Measurements from ENCODE around the gene KCTD10. TPM values are rescaled to one million over a fixed set of nuclear protein-coding genes. Genes with fewer than 3 reads are reported as not detected.

Gene KCTD10
- total and polyA plus RNA-seq, 9 of the 15 experiments (the other 6 are each of a cell fraction or from before 2014, with no cell fraction given) = 1.9 to 37.5 (median 15.7) TPM

DNA sequence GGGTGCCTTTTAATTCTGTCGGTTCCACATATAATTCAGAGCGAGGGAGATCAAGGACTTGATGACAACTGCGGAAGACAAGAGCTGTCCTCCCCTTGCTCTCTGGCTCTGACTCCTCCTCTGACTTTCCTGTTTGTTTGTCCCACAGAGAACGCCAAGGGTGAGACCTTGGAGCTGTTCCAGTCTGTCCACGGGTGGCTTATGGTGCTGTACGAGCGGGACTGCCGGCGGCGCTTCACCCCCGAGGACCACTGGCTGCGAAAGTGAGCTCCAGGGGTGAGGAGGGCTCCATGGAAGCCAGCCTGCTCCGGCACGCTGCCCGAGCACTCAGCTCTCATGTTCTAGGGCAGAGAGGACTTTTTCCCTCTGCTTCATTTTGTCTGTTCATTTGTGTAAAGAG lies 33.1 kb upstream of the KCTD10 start:
- Histone ChIP-seq H3K4me2 (ENCODE audit: insufficient read depth, low read length) (no peak overlapping the region), H3K4me3 (no peak overlapping the region), H3K9ac (ENCODE audit: insufficient read depth in 1 of 2, low read depth in 2 of 2, low read length in 2 of 2) (no peak overlapping the region), H3K27me3 (ENCODE audit: control insufficient read depth in 2 of 2, insufficient read depth in 2 of 2, low read length in 2 of 2) (no peaks in the 10 kb centered on the region), H2AFZ (ENCODE audit: low read depth, low read length) (no peak overlapping the region), H3K36me3 (ENCODE audit: control insufficient read depth, insufficient read depth, low read length) (peaks cover 58% of the 10 kb centered on the region), H4K20me1 (replicated peaks; ENCODE audit: control insufficient read depth, insufficient read depth, low read length) (no peaks in the 10 kb centered on the region), H3K4me1 (replicated peaks in 1 of 2; ENCODE audit: control insufficient read depth in 2 of 2, insufficient read depth in 2 of 2, low read length in 2 of 2) (no peaks in the 10 kb centered on the region), H3K27ac (ENCODE audit: extremely low read depth, low read depth, low read length) (no peak overlapping the region), H3K9me1 (ENCODE audit: control insufficient read depth, insufficient read depth, low read length) (no peaks in the 10 kb centered on the region), H3K79me2 (ENCODE audit: control insufficient read depth, insufficient read depth, low read length) (no peaks in the 10 kb centered on the region), H3K9me3 (replicated peaks; ENCODE audit: control insufficient read depth, insufficient read depth, low read depth, low read length) (no peaks in the 10 kb centered on the region)
- ATAC-seq (no peak), FAIRE-seq (no peak), DNase-seq (ENCODE audit: extremely low read depth in 1 of 4, low spot score in 3 of 4) (no peak)
- POLR2A ChIA-PET = interaction anchor here (0.6 to 1.4 kb wide), 2 partner anchors 11 to 272 kb away, joined by 4 to 5 read pairs; no protein-coding TSS in a partner anchor
- intact Hi-C loops (cut with micrococcal nuclease) (loop anchor here (10.0 kb wide), 2 partner anchors 85 kb away; no protein-coding TSS in a partner anchor), in situ Hi-C loops (cut with MboI) (no loop called here)
- BruUV-seq (replicated peaks) = no TSS peak
- CTCF ChIA-PET (ENCODE audit: low intra/inter-chr PET ratio) = no interaction called here
- 81% methylated on average over 13 of the region's 15 CpGs for WGBS (ENCODE audit: insufficient coverage, low coverage, missing lambda C conversion rate)
- TF ChIP-seq, protein P1, sequence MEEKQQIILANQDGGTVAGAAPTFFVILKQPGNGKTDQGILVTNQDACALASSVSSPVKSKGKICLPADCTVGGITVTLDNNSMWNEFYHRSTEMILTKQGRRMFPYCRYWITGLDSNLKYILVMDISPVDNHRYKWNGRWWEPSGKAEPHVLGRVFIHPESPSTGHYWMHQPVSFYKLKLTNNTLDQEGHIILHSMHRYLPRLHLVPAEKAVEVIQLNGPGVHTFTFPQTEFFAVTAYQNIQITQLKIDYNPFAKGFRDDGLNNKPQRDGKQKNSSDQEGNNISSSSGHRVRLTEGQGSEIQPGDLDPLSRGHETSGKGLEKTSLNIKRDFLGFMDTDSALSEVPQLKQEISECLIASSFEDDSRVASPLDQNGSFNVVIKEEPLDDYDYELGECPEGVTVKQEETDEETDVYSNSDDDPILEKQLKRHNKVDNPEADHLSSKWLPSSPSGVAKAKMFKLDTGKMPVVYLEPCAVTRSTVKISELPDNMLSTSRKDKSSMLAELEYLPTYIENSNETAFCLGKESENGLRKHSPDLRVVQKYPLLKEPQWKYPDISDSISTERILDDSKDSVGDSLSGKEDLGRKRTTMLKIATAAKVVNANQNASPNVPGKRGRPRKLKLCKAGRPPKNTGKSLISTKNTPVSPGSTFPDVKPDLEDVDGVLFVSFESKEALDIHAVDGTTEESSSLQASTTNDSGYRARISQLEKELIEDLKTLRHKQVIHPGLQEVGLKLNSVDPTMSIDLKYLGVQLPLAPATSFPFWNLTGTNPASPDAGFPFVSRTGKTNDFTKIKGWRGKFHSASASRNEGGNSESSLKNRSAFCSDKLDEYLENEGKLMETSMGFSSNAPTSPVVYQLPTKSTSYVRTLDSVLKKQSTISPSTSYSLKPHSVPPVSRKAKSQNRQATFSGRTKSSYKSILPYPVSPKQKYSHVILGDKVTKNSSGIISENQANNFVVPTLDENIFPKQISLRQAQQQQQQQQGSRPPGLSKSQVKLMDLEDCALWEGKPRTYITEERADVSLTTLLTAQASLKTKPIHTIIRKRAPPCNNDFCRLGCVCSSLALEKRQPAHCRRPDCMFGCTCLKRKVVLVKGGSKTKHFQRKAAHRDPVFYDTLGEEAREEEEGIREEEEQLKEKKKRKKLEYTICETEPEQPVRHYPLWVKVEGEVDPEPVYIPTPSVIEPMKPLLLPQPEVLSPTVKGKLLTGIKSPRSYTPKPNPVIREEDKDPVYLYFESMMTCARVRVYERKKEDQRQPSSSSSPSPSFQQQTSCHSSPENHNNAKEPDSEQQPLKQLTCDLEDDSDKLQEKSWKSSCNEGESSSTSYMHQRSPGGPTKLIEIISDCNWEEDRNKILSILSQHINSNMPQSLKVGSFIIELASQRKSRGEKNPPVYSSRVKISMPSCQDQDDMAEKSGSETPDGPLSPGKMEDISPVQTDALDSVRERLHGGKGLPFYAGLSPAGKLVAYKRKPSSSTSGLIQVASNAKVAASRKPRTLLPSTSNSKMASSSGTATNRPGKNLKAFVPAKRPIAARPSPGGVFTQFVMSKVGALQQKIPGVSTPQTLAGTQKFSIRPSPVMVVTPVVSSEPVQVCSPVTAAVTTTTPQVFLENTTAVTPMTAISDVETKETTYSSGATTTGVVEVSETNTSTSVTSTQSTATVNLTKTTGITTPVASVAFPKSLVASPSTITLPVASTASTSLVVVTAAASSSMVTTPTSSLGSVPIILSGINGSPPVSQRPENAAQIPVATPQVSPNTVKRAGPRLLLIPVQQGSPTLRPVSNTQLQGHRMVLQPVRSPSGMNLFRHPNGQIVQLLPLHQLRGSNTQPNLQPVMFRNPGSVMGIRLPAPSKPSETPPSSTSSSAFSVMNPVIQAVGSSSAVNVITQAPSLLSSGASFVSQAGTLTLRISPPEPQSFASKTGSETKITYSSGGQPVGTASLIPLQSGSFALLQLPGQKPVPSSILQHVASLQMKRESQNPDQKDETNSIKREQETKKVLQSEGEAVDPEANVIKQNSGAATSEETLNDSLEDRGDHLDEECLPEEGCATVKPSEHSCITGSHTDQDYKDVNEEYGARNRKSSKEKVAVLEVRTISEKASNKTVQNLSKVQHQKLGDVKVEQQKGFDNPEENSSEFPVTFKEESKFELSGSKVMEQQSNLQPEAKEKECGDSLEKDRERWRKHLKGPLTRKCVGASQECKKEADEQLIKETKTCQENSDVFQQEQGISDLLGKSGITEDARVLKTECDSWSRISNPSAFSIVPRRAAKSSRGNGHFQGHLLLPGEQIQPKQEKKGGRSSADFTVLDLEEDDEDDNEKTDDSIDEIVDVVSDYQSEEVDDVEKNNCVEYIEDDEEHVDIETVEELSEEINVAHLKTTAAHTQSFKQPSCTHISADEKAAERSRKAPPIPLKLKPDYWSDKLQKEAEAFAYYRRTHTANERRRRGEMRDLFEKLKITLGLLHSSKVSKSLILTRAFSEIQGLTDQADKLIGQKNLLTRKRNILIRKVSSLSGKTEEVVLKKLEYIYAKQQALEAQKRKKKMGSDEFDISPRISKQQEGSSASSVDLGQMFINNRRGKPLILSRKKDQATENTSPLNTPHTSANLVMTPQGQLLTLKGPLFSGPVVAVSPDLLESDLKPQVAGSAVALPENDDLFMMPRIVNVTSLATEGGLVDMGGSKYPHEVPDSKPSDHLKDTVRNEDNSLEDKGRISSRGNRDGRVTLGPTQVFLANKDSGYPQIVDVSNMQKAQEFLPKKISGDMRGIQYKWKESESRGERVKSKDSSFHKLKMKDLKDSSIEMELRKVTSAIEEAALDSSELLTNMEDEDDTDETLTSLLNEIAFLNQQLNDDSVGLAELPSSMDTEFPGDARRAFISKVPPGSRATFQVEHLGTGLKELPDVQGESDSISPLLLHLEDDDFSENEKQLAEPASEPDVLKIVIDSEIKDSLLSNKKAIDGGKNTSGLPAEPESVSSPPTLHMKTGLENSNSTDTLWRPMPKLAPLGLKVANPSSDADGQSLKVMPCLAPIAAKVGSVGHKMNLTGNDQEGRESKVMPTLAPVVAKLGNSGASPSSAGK (IDR thresholded peaks at IDR 0.05) = no peak
- TF ChIP-seq XRCC4 (IDR thresholded peaks at IDR 0.05; ENCODE audit: extremely low read depth, insufficient read depth, insufficient read length) = no peak
- TF ChIP-seq LARP7 (IDR thresholded peaks at IDR 0.05) = no peak
- TF ChIP-seq ZNF717 (CRISPR knock-in tag; IDR thresholded peaks at IDR 0.05) = no peak
- no peak for TF ChIP-seq SMARCA5 (IDR thresholded peaks at IDR 0.05)
- TF ChIP-seq MTF1 (CRISPR knock-in tag; IDR thresholded peaks at IDR 0.05; ENCODE audit: borderline replicate concordance) = no peak
- TF ChIP-seq ZNF57 (CRISPR knock-in tag; IDR thresholded peaks at IDR 0.05) = no peak
- TF ChIP-seq, protein P2, sequence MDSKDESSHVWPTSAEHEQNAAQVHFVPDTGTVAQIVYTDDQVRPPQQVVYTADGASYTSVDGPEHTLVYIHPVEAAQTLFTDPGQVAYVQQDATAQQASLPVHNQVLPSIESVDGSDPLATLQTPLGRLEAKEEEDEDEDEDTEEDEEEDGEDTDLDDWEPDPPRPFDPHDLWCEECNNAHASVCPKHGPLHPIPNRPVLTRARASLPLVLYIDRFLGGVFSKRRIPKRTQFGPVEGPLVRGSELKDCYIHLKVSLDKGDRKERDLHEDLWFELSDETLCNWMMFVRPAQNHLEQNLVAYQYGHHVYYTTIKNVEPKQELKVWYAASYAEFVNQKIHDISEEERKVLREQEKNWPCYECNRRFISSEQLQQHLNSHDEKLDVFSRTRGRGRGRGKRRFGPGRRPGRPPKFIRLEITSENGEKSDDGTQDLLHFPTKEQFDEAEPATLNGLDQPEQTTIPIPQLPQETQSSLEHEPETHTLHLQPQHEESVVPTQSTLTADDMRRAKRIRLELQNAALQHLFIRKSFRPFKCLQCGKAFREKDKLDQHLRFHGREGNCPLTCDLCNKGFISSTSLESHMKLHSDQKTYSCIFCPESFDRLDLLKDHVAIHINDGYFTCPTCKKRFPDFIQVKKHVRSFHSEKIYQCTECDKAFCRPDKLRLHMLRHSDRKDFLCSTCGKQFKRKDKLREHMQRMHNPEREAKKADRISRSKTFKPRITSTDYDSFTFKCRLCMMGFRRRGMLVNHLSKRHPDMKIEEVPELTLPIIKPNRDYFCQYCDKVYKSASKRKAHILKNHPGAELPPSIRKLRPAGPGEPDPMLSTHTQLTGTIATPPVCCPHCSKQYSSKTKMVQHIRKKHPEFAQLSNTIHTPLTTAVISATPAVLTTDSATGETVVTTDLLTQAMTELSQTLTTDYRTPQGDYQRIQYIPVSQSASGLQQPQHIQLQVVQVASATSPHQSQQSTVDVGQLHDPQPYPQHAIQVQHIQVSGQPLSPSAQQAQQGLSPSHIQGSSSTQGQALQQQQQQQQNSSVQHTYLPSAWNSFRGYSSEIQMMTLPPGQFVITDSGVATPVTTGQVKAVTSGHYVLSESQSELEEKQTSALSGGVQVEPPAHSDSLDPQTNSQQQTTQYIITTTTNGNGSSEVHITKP (IDR thresholded peaks at IDR 0.05; ENCODE audit: partially characterized antibody) = no peak
- no peak for TF ChIP-seq GABPB1 (CRISPR knock-in tag; IDR thresholded peaks at IDR 0.05)
